ENCODE data around the gene RASGRF2.

RASGRF2 gene

GRCh38 chr5:80953587-80953986 is 6.6 kb upstream of the RASGRF2 start:
- no peak overlapping the region for H3K27ac ChIP-seq
- TF ChIP-seq CTCF (IDR thresholded peaks at IDR 0.05) (no peak), ZFX (IDR thresholded peaks at IDR 0.05; ENCODE audit: borderline replicate concordance) (no peak)

- TF ChIP-seq ZFX (IDR thresholded peaks at IDR 0.05; ENCODE audit: borderline replicate concordance) (no peak), CTCF (IDR thresholded peaks at IDR 0.05) (no peak)
- no peak overlapping the region for H3K27ac ChIP-seq
These were observed 5.0 kb upstream of the RASGRF2 start for GRCh38 chr5:80955082-80955590.

GRCh38 chr5:80956272-80956671 is 3.9 kb upstream of the RASGRF2 start:
- TF ChIP-seq CTCF (IDR thresholded peaks at IDR 0.05) (no peak), ZFX (IDR thresholded peaks at IDR 0.05; ENCODE audit: borderline replicate concordance) (no peak)
- H3K27ac ChIP-seq, result no peak overlapping the region

GRCh38 chr5:80957031-80957761 is 3.0 kb upstream of the RASGRF2 start:
- TF ChIP-seq ZFX (IDR thresholded peaks at IDR 0.05; ENCODE audit: borderline replicate concordance), result no peak
- no peak for TF ChIP-seq CTCF (IDR thresholded peaks at IDR 0.05)
- no peak overlapping the region for H3K27ac ChIP-seq

- no peak overlapping the region for H3K27ac ChIP-seq
- TF ChIP-seq CTCF (IDR thresholded peaks at IDR 0.05) (no peak), ZFX (IDR thresholded peaks at IDR 0.05; ENCODE audit: borderline replicate concordance) (no peak)
These were observed 1.5 kb upstream of the RASGRF2 start for GRCh38 chr5:80958616-80959015.

- no peak overlapping the region for H3K27ac ChIP-seq
- TF ChIP-seq ZFX (IDR thresholded peaks at IDR 0.05; ENCODE audit: borderline replicate concordance), result no peak
- TF ChIP-seq CTCF (IDR thresholded peaks at IDR 0.05), result no peak
These were observed 1.0 kb upstream of the RASGRF2 start for GRCh38 chr5:80959138-80959537.

GRCh38 chr5:80960531-80961375 is 590 bp downstream of the RASGRF2 start:
- no peak overlapping the region for H3K27ac ChIP-seq
- no peak for TF ChIP-seq CTCF (IDR thresholded peaks at IDR 0.05)
- no peak for TF ChIP-seq ZFX (IDR thresholded peaks at IDR 0.05; ENCODE audit: borderline replicate concordance)
